ENCODE measurements around the gene LSM12. TPM values are rescaled to one million over a fixed set of nuclear protein-coding genes. Genes with fewer than 3 reads are reported as not detected.

The LSM12 gene
- total RNA-seq, 1 donor from 2014 or later: 39.1 TPM

DNA sequence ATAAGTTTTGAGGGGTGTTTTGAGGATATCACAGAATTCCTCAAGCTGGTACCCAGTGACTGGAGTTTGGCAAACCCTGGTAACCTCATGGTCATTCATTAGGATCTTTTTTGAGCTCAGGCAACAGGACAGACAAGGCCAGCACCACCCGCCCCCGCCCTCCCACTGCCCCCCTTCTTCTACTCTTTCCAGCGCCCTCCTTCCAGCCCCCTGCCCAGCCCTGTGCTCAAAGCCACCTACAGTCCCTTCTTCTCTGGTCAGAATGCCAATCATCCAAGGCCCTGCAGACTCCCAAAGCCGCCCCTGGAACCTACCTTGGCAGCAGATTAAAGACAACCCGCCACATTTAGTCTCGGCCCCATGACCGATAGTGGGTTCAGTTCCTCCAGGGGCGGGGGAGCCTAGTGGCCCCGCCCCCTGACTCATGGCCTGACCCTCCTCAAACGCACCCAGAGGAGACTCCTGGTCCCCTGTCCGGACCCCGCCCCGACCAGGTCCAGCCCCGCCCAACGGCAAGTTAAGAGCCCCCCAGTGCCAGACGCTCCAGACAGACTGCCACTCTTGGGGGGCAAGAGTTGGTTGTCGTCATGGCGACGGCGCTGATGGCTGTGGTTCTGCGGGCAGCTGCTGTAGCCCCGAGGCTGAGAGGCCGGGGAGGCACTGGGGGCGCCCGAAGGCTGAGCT is 62.3 kb downstream of the LSM12 start, which contains the start of gene NAGS:
TSS of gene NAGS (plus strand) at position 546 of the 684 bp plus-strand sequence. CDS start at position 588, 42 bp downstream.
- no peaks in the 10 kb centered on the region for H3K27me3 ChIP-seq (ENCODE audit: control insufficient read depth, insufficient read depth, low read length)
- TF ChIP-seq, protein P1, sequence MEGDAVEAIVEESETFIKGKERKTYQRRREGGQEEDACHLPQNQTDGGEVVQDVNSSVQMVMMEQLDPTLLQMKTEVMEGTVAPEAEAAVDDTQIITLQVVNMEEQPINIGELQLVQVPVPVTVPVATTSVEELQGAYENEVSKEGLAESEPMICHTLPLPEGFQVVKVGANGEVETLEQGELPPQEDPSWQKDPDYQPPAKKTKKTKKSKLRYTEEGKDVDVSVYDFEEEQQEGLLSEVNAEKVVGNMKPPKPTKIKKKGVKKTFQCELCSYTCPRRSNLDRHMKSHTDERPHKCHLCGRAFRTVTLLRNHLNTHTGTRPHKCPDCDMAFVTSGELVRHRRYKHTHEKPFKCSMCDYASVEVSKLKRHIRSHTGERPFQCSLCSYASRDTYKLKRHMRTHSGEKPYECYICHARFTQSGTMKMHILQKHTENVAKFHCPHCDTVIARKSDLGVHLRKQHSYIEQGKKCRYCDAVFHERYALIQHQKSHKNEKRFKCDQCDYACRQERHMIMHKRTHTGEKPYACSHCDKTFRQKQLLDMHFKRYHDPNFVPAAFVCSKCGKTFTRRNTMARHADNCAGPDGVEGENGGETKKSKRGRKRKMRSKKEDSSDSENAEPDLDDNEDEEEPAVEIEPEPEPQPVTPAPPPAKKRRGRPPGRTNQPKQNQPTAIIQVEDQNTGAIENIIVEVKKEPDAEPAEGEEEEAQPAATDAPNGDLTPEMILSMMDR (IDR thresholded peaks at IDR 0.05; ENCODE audit: insufficient read depth, low read length, poor library complexity, severe bottlenecking): no peak
- no peak for DNase-seq (ENCODE audit: low read depth)
- peak within 1 kb of the TSS; percentile 52 for H3K4me3 ChIP-seq (ENCODE audit: low read depth, low read length)
- H3K36me3 ChIP-seq (ENCODE audit: control insufficient read depth, insufficient read depth, low read length): no peaks in the 10 kb centered on the region

DNA sequence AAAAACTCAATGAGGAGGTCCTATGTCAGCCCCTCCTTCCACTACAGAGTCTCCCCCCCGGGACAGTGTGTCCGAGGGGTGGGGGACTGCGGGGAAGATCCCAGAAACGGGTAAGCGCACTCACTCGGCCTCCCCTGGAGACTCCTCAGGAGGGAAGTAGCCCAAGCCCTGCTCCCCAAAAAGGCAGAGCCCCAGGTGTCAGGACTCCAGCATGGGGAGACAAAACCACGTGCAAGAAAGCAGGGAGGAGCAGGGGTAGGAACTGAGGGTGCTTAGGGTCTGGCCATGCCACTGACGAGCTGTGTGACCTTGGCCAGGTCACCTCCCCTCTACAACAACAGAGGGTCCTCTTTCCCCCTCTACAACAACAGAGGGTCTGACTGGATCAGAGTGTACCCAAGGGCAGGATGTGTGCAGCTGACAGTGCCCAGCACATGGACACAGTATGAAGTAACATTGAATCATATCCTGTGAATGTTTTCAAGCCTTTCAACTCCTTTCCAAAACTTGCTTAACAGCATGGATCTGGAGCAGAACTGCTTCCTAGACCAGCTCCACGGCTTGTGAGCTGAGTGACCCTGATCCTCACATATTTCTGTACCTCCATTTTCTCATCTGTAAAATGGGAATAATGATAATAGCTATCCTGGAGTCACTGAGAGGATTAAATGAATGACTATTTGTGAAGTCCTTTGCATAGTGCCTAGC is 64.2 kb downstream of the LSM12 start:
- TF ChIP-seq, protein P1 (IDR thresholded peaks at IDR 0.05; ENCODE audit: insufficient read depth, low read length, poor library complexity, severe bottlenecking): no peak
- DNase-seq (ENCODE audit: low read depth): peak; percentile 29
- no peaks in the 10 kb centered on the region for H3K36me3 ChIP-seq (ENCODE audit: control insufficient read depth, insufficient read depth, low read length)
- no peak overlapping the region for H3K4me3 ChIP-seq (ENCODE audit: low read depth, low read length)
- no peaks in the 10 kb centered on the region for H3K27me3 ChIP-seq (ENCODE audit: control insufficient read depth, insufficient read depth, low read length)

DNA sequence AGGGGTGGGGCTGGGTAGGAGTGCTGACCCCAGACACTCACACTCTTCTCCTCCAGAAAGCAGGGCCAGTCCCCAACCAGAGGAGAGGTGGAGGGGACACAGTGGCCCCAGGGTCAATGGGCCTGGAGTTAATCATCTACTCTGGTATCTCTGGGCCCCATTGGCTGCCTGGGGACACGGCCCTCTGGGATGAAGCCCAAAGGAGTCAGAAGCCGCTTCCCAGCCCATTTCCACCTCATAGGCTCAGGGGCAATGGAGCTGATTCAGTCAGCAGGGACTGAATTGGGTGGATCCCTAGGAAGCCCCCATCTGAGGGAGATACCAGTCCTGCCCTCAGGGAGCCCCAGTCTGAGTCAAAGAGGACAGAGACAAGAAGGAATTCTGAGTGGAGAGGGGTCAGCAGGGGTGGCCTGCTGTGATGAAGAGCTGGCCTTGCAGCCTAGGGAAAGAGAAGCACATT is 65.0 kb downstream of the LSM12 start:
- TF ChIP-seq, protein P1 (IDR thresholded peaks at IDR 0.05; ENCODE audit: insufficient read depth, low read length, poor library complexity, severe bottlenecking): no peak
- H3K4me3 ChIP-seq (ENCODE audit: low read depth, low read length): no peak overlapping the region
- no peaks in the 10 kb centered on the region for H3K36me3 ChIP-seq (ENCODE audit: control insufficient read depth, insufficient read depth, low read length)
- no peak for DNase-seq (ENCODE audit: low read depth)
- no peaks in the 10 kb centered on the region for H3K27me3 ChIP-seq (ENCODE audit: control insufficient read depth, insufficient read depth, low read length)

DNA sequence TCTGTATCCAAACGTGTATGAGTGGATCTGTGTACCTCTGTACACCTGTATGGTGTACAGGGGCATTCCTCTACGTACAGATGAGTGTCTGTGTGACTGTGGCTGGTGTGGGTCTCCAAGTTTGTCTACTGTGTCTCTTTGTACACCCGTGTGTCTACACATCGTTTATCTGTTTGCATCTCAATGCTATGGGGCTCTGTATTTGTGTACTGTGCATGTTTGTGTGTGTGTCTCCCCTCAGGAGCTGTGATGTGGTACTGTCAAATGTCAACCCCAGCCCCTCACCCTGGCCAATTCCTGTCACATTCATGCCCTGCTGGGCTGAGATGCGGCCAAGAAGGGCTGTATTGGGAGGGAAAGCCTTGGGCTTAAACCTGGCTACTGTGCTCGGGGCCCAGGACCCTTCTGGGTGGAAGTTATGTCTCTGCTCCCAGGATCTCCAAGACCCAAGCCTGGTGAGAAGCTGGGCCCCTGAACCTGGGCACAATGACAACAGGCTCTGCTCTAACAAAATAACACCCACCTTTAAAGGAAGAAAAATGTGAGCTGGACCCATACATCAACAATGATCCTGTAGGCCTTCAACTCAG is 65.5 kb downstream of the LSM12 start:
- Histone ChIP-seq H3K27me3 (ENCODE audit: control insufficient read depth, insufficient read depth, low read length) (no peaks in the 10 kb centered on the region), H3K36me3 (ENCODE audit: control insufficient read depth, insufficient read depth, low read length) (no peaks in the 10 kb centered on the region), H3K4me3 (ENCODE audit: low read depth, low read length) (no peak overlapping the region)
- TF ChIP-seq, protein P1 (IDR thresholded peaks at IDR 0.05; ENCODE audit: insufficient read depth, low read length, poor library complexity, severe bottlenecking): no peak
- no peak for DNase-seq (ENCODE audit: low read depth)

DNA sequence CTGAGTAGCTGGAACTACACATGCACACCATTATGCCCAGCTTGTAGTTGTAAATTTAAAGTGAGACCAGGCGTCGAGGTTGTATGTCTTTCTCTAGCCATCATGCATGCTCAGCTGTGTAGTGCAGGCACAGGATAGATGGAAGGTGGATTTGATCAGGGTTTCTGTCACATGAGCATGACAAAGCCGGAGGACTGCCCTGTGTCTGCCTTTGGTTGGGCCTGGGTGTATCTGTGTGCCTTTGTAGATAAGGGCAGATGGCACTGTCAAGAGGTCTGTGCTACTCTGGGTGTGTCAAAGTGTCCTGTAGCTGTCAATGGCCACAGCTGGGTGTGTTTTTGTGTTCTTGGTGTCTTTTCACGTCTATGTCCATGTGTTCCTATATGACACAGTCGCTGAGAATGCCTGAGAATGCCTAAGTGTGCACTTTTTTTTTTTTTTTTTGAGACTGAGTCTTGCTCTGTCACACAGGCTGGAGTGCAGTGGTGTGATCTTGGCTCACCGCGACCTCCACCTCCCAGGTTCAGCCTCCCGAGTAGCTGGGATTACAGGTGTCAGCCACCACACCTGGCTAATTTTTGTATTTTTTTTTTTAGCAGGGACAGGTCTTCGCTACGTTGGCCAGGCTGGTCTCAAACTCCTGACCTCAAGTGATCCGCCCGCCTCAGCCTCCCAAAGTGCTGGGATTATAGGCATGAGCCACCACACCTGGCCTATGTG is 66.2 kb downstream of the LSM12 start:
- TF ChIP-seq, protein P1 (IDR thresholded peaks at IDR 0.05; ENCODE audit: insufficient read depth, low read length, poor library complexity, severe bottlenecking): no peak
- Histone ChIP-seq H3K36me3 (ENCODE audit: control insufficient read depth, insufficient read depth, low read length) (no peaks in the 10 kb centered on the region), H3K4me3 (ENCODE audit: low read depth, low read length) (no peak overlapping the region), H3K27me3 (ENCODE audit: control insufficient read depth, insufficient read depth, low read length) (no peaks in the 10 kb centered on the region)
- DNase-seq (ENCODE audit: low read depth): no peak
